ENCODE data around the gene TYK2.

TYK2 gene

GRCh38 chr19:10335352-10335985 is 44.9 kb downstream of the TYK2 start:
- no peak for DNase-seq (ENCODE audit: low spot score)
- no peak for FAIRE-seq

- peak; percentile 80 for DNase-seq (ENCODE audit: low spot score)
- no peak for FAIRE-seq
Measured at GRCh38 chr19:10334588-10335351, 45.6 kb downstream of the TYK2 start.

GRCh38 chr19:10333758-10334587 is 46.4 kb downstream of the TYK2 start:
- DNase-seq (ENCODE audit: low spot score) (no peak), FAIRE-seq (no peak)

- FAIRE-seq = peak; percentile 68
Measured at GRCh38 chr19:10332965-10333757, 47.2 kb downstream of the TYK2 start, which contains the start of gene RAVER1. TSS of gene RAVER1 (minus strand) at chr19:10333529. CDS start at chr19:10333507, 22 bp downstream.

GRCh38 chr19:10332158-10332964 is 48.0 kb downstream of the TYK2 start:
- FAIRE-seq = no peak

More at GRCh38 chr19:10332965-10333757, 47.2 kb downstream of the TYK2 start, which contains the start of gene RAVER1:
- peak; percentile 96 for DNase-seq (ENCODE audit: low spot score)

GRCh38 chr19:10329555-10329954 is 50.8 kb downstream of the TYK2 start:
- FAIRE-seq (no peak), DNase-seq (ENCODE audit: low spot score) (no peak)

More at GRCh38 chr19:10332158-10332964, 48.0 kb downstream of the TYK2 start:
- no peak for DNase-seq (ENCODE audit: low spot score)

GRCh38 chr19:10328558-10329429 is 51.6 kb downstream of the TYK2 start:
- DNase-seq (ENCODE audit: low spot score) (no peak), FAIRE-seq (no peak)

- FAIRE-seq (no peak), DNase-seq (ENCODE audit: low spot score) (no peak)
Measured at GRCh38 chr19:10327793-10328192, 52.6 kb downstream of the TYK2 start.

GRCh38 chr19:10325732-10326131 is 54.6 kb downstream of the TYK2 start:
- no peak for DNase-seq (ENCODE audit: low spot score)
- no peak for FAIRE-seq

GRCh38 chr19:10321874-10322835 is 58.2 kb downstream of the TYK2 start:
- FAIRE-seq (no peak), DNase-seq (ENCODE audit: low spot score) (no peak)

GRCh38 chr19:10321417-10321797 is 59.0 kb downstream of the TYK2 start:
- FAIRE-seq = no peak
- DNase-seq (ENCODE audit: low spot score) = no peak

GRCh38 chr19:10320602-10321416 is 59.6 kb downstream of the TYK2 start:
- FAIRE-seq = no peak
- no peak for DNase-seq (ENCODE audit: low spot score)

GRCh38 chr19:10318807-10319682 is 61.3 kb downstream of the TYK2 start:
- FAIRE-seq (no peak), DNase-seq (ENCODE audit: low spot score) (no peak)

GRCh38 chr19:10317857-10318462 is 62.4 kb downstream of the TYK2 start:
- DNase-seq (ENCODE audit: low spot score) = no peak
- FAIRE-seq = no peak

- DNase-seq (ENCODE audit: low spot score) (no peak), FAIRE-seq (no peak)
Measured at GRCh38 chr19:10317045-10317856, 63.1 kb downstream of the TYK2 start.

All from urothelium cell line (cell line).